ENCODE results near the gene C1QL2. TPM values are rescaled to one million over a fixed set of nuclear protein-coding genes. Genes with fewer than 3 reads are reported as not detected.
A peak's percentile ranks its signal among the peaks of the same experiment; 100 is the strongest.

C1QL2 gene
- total RNA-seq, 1 donor from 2014 or later: 0.27 TPM

GRCh38 chr2:119144806-119145205 lies 13.7 kb downstream of the C1QL2 start:
- DNase-seq (ENCODE audit: low read depth): no peak

GRCh38 chr2:119142824-119143223 lies 15.7 kb downstream of the C1QL2 start:
- DNase-seq (ENCODE audit: low read depth): no peak

- DNase-seq (ENCODE audit: low read depth): no peak
These were observed 21.0 kb downstream of the C1QL2 start for GRCh38 chr2:119137502-119137901.

- DNase-seq (ENCODE audit: low read depth): no peak
These were observed 21.7 kb downstream of the C1QL2 start for GRCh38 chr2:119136872-119137271.

- DNase-seq (ENCODE audit: low read depth): no peak
These were observed 22.5 kb downstream of the C1QL2 start for GRCh38 chr2:119136093-119136492.

GRCh38 chr2:119134775-119135174 lies 23.8 kb downstream of the C1QL2 start:
- no peak for DNase-seq (ENCODE audit: low read depth)

- DNase-seq (ENCODE audit: low read depth): no peak
These were observed 31.9 kb downstream of the C1QL2 start for GRCh38 chr2:119126650-119127049.

- no peak for DNase-seq (ENCODE audit: low read depth)
These were observed 35.2 kb downstream of the C1QL2 start for GRCh38 chr2:119123389-119123788.

GRCh38 chr2:119122663-119123062 lies 35.9 kb downstream of the C1QL2 start:
- DNase-seq (ENCODE audit: low read depth): no peak

- DNase-seq (ENCODE audit: low read depth): peak; percentile 79
These were observed 38.4 kb downstream of the C1QL2 start for GRCh38 chr2:119119999-119120756.

GRCh38 chr2:119119076-119119785 lies 39.3 kb downstream of the C1QL2 start:
- DNase-seq (ENCODE audit: low read depth): no peak

GRCh38 chr2:119117891-119118882 lies 40.4 kb downstream of the C1QL2 start:
- DNase-seq (ENCODE audit: low read depth): no peak

GRCh38 chr2:119117408-119117807 lies 41.1 kb downstream of the C1QL2 start:
- DNase-seq (ENCODE audit: low read depth): no peak

GRCh38 chr2:119116411-119117295 lies 41.9 kb downstream of the C1QL2 start:
- DNase-seq (ENCODE audit: low read depth): peak; percentile 81

GRCh38 chr2:119114266-119114665 lies 44.3 kb downstream of the C1QL2 start:
- no peak for DNase-seq (ENCODE audit: low read depth)

GRCh38 chr2:119113489-119113770 lies 45.1 kb downstream of the C1QL2 start:
- no peak for DNase-seq (ENCODE audit: low read depth)

GRCh38 chr2:119112770-119113488 lies 45.6 kb downstream of the C1QL2 start:
- no peak for DNase-seq (ENCODE audit: low read depth)

- no peak for DNase-seq (ENCODE audit: low read depth)
These were observed 46.3 kb downstream of the C1QL2 start for GRCh38 chr2:119112230-119112629.

- DNase-seq (ENCODE audit: low read depth): no peak
These were observed 47.2 kb downstream of the C1QL2 start for GRCh38 chr2:119111115-119111975.
